Gastrocnemius medialis (tissue), 4 donors: ENCODE measurements around the gene APEH.

ENCODE experiments used
- CTCF ChIP-seq, 5 experiments: fragments of 450-650 bp in 3 of 5; fragments of 200-600 bp in 2 of 5; sonication (generic) in 2 of 5; IDR thresholded peaks in 4 of 5; conservative IDR thresholded peaks in 1 of 5; 1 replicate in 4 of 5; 2 replicates in 1 of 5; pipeline ENCODE4 v1.5.1; 2016 to 2019; ENCODE audit warnings: antibody characterized with exemption in 5 of 5, mild to moderate bottlenecking in 3 of 5, moderate library complexity in 3 of 5
- POLR2A ChIP-seq, 2 donors: fragments of 450-650 bp; IDR thresholded peaks; one replicate each; pipeline ENCODE4 v1.6.1; 2017; ENCODE audit warnings: antibody characterized with exemption in 2 of 2, mild to moderate bottlenecking in 2 of 2, moderate library complexity in 2 of 2

GRCh38 chr3:49658711-49659110 lies 15.4 kb upstream of the APEH start:
- TF ChIP-seq CTCF (IDR thresholded peaks at IDR 0.05 in 4 of 5, conservative IDR thresholded peaks at IDR 0.05 in 1 of 5) = no peak
- TF ChIP-seq POLR2A (IDR thresholded peaks at IDR 0.05) = no peak
